GM19438 (cell line): ENCODE results near the gene RNU6-9.

Experiments
- ATAC-seq: cut with Tn5 transposase; IDR thresholded peaks from one replicate; pipeline ENCODE4 v1.9.1; 2021; ENCODE audit warnings: low read depth; ENCODE audit not compliant: unreplicated experiment

RNU6-9 gene

DNA sequence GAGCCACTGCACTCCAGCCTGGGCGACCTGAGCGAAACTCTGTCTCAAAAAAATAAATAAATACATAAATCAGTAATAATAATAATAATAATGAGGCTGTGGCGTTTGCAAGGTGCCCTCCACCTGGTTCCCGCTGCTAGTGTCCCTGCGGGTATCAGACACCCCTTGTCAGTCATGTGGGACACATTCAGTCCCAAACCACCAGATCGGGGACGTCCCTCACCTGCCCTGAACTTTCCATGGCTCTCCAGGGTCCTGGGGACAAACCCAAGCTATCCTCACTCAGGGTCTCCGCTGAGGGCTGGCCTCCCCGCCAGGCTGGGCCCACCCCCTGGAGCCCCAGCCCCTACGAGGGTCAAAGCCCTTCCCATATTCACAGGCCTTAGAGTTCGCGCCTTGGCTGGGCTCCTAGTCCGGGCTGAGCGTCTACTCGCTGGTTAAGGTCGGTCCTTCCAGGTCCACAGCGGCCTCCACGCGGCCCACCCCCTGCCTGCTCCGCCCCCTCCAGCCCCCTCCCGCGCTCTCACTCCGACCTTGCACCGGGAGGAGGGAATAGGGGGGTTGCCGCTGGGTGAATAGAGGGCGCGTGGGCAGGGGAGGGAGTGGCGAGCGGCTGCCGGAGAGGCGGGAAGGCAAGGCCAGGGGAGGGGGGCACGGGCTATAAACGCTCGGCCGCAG, 23.5 kb downstream of the RNU6-9 start:
- no peak for ATAC-seq

DNA sequence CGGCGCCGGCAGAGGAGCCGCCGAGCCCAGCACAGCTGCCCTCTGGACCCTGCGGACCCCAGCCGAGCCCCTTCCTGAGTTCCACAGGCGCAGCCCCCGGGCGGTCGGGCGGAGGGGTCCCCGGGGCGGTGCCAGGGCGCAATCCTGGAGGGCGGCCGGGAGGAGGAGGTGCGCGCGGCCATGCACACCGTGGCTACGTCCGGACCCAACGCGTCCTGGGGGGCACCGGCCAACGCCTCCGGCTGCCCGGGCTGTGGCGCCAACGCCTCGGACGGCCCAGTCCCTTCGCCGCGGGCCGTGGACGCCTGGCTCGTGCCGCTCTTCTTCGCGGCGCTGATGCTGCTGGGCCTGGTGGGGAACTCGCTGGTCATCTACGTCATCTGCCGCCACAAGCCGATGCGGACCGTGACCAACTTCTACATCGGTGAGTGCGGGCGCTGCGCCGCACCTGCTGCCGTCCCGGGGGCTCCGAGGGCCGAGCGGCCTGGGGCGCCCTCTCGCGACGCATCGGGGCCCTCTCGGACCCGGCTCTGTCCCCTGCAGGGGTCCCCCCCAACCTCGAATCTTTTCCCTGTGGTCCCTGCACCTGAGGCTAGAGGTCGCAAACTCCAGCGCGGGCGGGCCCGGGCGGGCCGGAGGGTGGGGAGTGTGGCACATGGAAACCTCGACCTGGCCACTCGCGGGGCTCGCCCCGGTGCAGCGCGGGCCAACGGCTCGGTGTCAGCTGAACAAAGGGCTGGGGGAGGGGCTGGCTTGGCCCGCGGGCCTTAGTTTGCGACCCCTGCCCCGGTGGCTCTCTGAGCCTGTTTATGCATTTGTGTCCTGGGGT, 24.3 kb downstream of the RNU6-9 start, which contains the start of gene KISS1R:
Gene KISS1R, plus strand, starts transcription at position 11 of the 829 bp plus-strand sequence. Its CDS starts 170 bp downstream, at position 181.
- no peak for ATAC-seq

GRCh38 chr19:918152-918437, 24.8 kb downstream of the RNU6-9 start:
- ATAC-seq, result no peak

DNA sequence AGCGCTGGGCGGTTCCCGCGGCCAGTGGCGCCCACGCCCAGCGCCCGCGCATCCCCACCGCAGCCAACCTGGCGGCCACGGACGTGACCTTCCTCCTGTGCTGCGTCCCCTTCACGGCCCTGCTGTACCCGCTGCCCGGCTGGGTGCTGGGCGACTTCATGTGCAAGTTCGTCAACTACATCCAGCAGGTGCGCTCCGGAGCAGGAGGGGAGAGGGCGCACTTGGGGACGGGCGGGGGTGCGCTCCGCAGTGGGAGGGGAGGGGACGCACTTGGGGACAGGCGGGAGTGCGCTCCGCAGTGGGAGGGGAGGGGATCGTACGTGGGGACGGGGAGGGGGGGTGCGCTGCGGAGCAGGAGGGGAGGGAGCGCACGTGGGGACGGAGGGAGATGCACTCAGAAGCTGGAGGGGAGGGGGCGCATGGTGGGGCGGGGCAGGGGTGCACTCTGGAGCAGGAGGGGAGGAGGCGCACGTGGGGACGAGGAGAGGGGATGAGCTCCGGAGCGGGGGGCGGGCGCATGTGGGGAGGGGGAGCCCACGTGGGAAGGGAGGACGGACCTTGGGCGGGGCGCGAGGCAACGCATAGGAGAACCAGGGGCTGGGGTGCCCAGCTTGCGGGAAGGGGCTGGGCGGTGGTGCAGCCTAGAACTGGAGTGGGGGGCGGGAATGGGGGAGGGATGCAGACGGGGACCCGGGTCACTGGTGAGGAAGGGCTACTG, 25.4 kb downstream of the RNU6-9 start:
- no peak for ATAC-seq

DNA sequence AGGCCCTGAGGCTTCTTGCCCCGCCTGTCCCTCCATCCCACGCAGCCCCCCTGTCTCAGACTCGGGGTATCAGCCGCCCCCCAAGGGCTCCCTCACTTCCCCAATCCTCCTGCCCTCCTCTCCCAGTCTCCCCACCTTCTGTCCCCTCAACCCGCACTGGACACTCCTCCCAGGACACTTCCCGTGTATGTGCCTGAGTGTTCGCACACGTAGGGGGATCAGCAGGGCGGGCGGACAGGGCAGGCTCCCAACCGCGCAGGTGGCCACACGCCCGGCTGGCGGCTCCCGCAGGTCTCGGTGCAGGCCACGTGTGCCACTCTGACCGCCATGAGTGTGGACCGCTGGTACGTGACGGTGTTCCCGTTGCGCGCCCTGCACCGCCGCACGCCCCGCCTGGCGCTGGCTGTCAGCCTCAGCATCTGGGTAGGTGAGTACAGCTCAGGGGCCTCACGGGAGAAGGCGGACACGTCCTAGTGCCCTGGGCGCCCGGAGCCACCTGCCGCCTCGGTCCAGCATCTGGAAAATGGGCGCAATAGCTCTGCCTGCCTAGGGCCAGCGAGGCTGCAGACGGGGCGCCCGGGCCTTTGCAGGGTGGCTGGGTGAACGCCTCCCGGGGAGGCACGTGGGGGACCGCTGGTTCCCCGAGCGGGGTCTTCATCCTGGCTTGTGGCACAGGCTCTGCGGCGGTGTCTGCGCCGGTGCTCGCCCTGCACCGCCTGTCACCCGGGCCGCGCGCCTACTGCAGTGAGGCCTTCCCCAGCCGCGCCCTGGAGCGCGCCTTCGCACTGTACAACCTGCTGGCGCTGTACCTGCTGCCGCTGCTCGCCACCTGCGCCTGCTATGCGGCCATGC, 26.1 kb downstream of the RNU6-9 start:
- no peak for ATAC-seq

DNA sequence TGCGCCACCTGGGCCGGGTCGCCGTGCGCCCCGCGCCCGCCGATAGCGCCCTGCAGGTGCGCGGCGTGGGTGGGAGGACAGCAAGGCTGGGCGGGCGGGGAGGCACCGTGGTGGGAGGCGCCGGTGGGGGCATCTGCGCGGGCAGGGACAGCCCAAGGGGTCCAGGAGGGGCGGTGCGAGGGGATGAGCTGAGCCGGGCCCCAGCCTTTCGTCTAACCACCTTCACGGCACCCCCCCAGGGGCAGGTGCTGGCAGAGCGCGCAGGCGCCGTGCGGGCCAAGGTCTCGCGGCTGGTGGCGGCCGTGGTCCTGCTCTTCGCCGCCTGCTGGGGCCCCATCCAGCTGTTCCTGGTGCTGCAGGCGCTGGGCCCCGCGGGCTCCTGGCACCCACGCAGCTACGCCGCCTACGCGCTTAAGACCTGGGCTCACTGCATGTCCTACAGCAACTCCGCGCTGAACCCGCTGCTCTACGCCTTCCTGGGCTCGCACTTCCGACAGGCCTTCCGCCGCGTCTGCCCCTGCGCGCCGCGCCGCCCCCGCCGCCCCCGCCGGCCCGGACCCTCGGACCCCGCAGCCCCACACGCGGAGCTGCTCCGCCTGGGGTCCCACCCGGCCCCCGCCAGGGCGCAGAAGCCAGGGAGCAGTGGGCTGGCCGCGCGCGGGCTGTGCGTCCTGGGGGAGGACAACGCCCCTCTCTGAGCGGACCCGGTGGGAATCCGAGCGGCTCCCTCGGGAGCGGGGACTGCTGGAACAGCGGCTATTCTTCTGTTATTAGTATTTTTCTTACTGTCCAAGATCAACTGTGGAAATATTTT, 27.0 kb downstream of the RNU6-9 start:
- ATAC-seq, result no peak

DNA sequence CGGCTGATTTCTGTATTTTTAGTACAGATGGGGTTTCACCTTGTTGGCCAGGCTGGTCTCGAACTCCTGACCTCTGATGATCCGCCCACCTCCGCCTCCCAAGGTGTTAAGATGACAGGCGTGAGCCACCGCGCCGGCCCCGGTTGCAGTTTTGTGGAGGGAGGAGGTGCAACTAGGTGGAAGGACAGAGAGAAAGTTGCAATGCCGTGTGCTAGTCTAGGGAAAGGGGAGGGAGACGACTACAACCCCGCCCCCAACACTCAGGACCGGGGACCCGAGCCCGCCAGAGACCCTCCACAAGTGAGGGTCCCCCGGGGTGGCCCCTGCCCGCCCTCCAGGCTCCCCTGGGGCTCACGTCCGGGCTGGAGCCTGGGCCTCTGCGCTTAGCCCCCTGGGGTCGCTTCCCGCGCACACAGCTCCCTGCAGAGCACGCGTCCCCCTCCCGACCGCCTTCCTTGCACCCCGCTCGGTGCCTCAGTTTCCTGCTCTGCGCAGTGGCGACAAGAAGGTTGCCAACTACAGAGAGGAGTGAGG, 31.3 kb downstream of the RNU6-9 start:
- no peak for ATAC-seq

DNA sequence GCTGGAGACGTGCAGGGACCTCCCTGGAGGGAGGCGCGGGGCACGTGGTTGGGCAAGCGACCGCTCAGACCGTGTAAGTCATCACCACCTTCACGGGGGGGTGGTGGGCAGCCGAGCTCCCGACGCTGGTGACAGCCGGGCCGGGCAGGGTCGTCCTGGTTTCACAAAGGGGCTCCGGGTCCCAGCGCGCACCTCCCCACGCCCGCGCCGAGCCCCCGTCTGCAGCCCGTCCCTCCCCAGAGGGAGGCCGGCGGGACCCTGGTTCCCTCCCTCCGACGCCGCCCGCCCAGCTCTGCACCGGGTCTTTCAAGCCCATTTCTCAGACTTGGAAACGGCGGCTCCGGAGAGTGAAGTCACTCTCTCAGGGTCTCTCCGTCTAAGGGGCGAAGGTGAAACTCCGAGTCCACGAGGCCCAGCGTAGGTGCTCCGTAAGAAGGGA, 31.8 kb downstream of the RNU6-9 start:
- ATAC-seq, result peak; percentile 23

GRCh38 chr19:925526-926322, 32.4 kb downstream of the RNU6-9 start, which contains the start of gene ARID3A:
TSS of gene ARID3A (plus strand) at chr19:926035. CDS start at chr19:929529, 3,494 bp downstream.
- ATAC-seq, result peak; percentile 42

DNA sequence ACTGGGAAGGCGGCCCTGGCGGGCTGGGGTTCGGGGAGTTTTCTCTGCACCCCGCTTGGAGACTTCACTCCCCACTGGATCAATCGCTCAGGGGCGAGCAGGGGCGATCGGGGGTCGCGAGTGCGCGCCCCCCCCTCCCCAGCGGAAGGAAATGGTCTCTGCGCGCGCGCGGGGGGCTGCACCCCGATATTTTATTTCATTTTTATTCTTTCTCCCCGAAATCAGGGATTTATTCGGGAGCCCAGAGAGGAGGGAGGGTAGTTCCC, 33.0 kb downstream of the RNU6-9 start:
- ATAC-seq, result no peak

GRCh38 chr19:926589-927350, 33.5 kb downstream of the RNU6-9 start:
- no peak for ATAC-seq

DNA sequence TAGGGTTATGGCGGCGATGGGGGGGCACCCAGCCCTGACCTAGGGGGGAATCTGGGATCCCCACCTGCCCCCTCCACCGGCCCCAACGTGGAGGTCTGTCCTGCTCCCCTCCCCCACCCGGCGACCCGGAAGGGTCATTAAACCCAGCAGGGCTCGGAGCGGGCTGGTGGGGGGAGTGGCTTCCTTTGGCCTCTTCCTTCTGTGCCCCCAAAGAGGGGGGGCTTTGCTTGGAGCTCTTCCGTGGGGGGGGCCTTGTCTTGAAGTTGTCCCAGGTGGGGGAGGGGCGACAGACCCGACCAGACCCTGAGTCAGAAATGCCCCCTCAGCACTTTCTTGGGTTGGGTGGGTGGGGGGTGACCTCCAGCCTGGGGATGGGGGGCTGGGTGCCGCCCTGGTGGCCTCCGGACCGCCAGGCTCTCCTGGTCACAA, 34.1 kb downstream of the RNU6-9 start:
- no peak for ATAC-seq

DNA sequence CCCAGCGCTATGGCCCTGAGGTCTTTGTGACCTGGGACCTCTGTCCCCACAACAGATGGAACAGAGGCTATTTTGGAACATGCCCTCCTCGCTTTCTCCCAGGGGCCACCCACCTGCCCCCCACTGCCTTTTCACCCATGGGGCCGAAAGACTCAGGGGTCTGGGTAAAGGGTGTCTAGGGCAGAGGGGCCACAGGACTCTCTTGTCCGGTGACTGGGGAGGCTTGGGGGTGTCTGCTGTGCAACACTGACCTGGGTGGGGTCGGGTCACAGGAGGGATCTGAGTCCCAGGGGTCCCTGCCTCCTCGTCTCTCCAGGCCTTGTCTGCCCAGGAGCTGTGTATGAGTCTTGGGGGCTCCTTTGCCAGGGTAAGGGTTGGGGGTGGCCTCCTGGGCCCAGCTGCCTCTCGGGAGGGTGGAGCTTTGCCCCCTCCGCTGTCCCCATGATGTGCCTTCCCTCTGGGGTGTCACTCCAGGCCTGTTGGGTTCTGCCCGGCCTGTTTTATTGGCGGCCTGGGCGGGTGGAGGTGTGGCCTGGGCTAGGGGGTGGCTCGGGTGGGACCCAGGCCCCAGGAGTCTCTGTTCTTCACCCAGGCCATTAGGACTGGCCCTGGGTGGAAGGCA, 34.6 kb downstream of the RNU6-9 start:
- ATAC-seq, result no peak

GRCh38 chr19:928471-929202, 35.4 kb downstream of the RNU6-9 start:
- no peak for ATAC-seq

GRCh38 chr19:929203-929890, 36.1 kb downstream of the RNU6-9 start:
- ATAC-seq, result no peak

GRCh38 chr19:929891-930258, 36.6 kb downstream of the RNU6-9 start:
- ATAC-seq, result no peak
